Caco-2 (cell line): Measurements from ENCODE around the gene CYP4F3. TPM values are rescaled to one million over a fixed set of nuclear protein-coding genes. Genes with fewer than 3 reads are reported as not detected.
"Not testable (repeated sequence)": the region's sequence is repeated elsewhere in the genome, so short reads cannot be mapped to it uniquely, and the experiment has no call there.

Experiments
- BruUV-seq: library from RNA; stranded (reverse); fragments of 400-500 nt; replicated peaks from 2 replicates; lab custom pipeline; 2021; lab: Mats Ljungman, UMichigan
- CTCF ChIA-PET: fragments of 300-600 bp; sonication (Branson Sonifier 250); formaldehyde crosslinking; loops from one replicate; lab custom pipeline; 2022; ENCODE audit warnings: antibody characterized with exemption; lab: Charles Lee
- POLR2A ChIA-PET: fragments of 300-600 bp; sonication (Branson Sonifier 250); formaldehyde crosslinking; loops from one replicate; lab custom pipeline; 2022; ENCODE audit warnings: antibody characterized with exemption; lab: Charles Lee
- DNase-seq, 2 experiments: peaks; one replicate each; pipeline versions ENCODE4 v3.0.0 to v3.0.0-alpha.2; 2020 to 2022
- H3K27me3 ChIP-seq: replicated peaks from 2 replicates; pipeline ENCODE4 v1.6.0; 2011; ENCODE audit warnings: low read length; ENCODE audit not compliant: control insufficient read depth, insufficient read depth
- H3K36me3 ChIP-seq: 2 replicates; pipeline ENCODE4 v1.5.1; 2011; ENCODE audit warnings: low read length; ENCODE audit not compliant: control insufficient read depth, insufficient read depth
- H3K4me1 ChIP-seq: fragments of 250-450 bp; sonication (Bioruptor Pico); 2 replicates; pipeline ENCODE4 v1.5.1; 2020; ENCODE audit warnings: mild to moderate bottlenecking
- H3K4me3 ChIP-seq: 2 replicates; pipeline ENCODE4 v1.5.1; 2011; ENCODE audit warnings: low read depth, mild to moderate bottlenecking, control low read depth, low read length
- H3K9me3 ChIP-seq: fragments of 250-450 bp; sonication (Bioruptor Pico); 2 replicates; pipeline ENCODE4 v1.5.1; 2020; ENCODE audit warnings: mild to moderate bottlenecking, moderate library complexity
- H3K27ac Mint-ChIP-seq: one replicate; pipeline ENCODE4 v1.8.0; 2022; ENCODE audit warnings: mixed read lengths; ENCODE audit not compliant: unreplicated experiment
- H3K27me3 Mint-ChIP-seq: one replicate; pipeline ENCODE4 v1.8.0; 2022; ENCODE audit warnings: mixed read lengths; ENCODE audit not compliant: insufficient read depth, unreplicated experiment
- H3K36me3 Mint-ChIP-seq: one replicate; pipeline ENCODE4 v1.8.0; 2022; ENCODE audit warnings: mild to moderate bottlenecking, mixed read lengths; ENCODE audit not compliant: insufficient read depth, unreplicated experiment
- H3K4me1 Mint-ChIP-seq: one replicate; pipeline ENCODE4 v1.8.0; 2022; ENCODE audit warnings: low read depth, mixed read lengths; ENCODE audit not compliant: unreplicated experiment
- H3K4me3 Mint-ChIP-seq: one replicate; pipeline ENCODE4 v1.8.0; 2022; ENCODE audit warnings: mild to moderate bottlenecking, moderate library complexity, mixed read lengths; ENCODE audit not compliant: unreplicated experiment
- H3K9me3 Mint-ChIP-seq: one replicate; pipeline ENCODE4 v1.8.0; 2022; ENCODE audit warnings: mixed read lengths; ENCODE audit not compliant: unreplicated experiment
- CTCF ChIP-seq, 2 experiments: fragments of 200-600 bp in 1 of 2; IDR thresholded peaks; 1 replicate in 1 of 2; 2 replicates in 1 of 2; pipeline versions ENCODE4 v1.5.1 to v1.8.0; 2011 to 2022; ENCODE audit warnings: antibody characterized with exemption in 1 of 2, control low read depth in 1 of 2, inconsistent platforms in 1 of 2, low read depth in 1 of 2, low read length in 1 of 2, mild to moderate bottlenecking in 1 of 2, moderate library complexity in 1 of 2; ENCODE audit not compliant: insufficient read depth in 1 of 2, severe bottlenecking in 1 of 2, unreplicated experiment in 1 of 2
- intact Hi-C: fragments of 100-400 bp; cut with micrococcal nuclease; formaldehyde crosslinking; loops from one replicate; pipeline ENCODE4 v1.10.0; 2022; ENCODE audit not compliant: unreplicated experiment
- total RNA-seq: library from RNA; stranded (reverse); gene quantifications from 2 replicates; pipeline ENCODE4 v1.2.3, GENCODE V29; 2022

Gene CYP4F3
- total RNA-seq, 1 experiment from 2014 or later, result 0.93 TPM

DNA sequence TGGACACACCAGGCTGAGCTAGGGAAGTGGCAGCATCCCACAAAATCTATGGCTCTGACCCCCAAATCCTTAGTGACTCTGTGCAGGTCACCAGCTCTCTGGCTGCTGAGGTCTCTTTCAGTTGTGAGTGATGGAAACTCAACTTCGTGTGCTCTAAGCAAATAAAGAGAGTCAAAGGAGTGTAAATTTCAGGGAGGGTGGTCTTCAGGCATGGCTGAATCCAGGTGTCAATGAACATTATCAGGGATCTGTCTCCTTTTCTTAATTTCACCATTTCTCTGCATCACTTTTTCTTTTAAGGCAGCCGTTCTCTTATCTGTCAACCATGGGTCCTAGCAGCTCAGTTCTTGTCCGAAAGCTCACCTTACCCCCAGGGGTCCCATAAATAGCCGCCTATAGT is 38.4 kb downstream of the CYP4F3 start:
- no peaks in the 10 kb centered on the region for H3K9me3 ChIP-seq
- no peak overlapping the region for H3K4me3 ChIP-seq
- no peaks in the 10 kb centered on the region for H3K4me1 Mint-ChIP-seq
- H3K9me3 Mint-ChIP-seq, result peaks cover 6% of the 10 kb centered on the region
- no peak overlapping the region for H3K27ac Mint-ChIP-seq
- H3K36me3 Mint-ChIP-seq, result no peaks in the 10 kb centered on the region
- ChIA-PET POLR2A (no interaction called here), CTCF (no interaction called here)
- peaks cover 10% of the 10 kb centered on the region for H3K27me3 Mint-ChIP-seq
- intact Hi-C loops, result no loop called here
- DNase-seq, result no peak
- no peaks in the 10 kb centered on the region for H3K36me3 ChIP-seq
- H3K4me3 Mint-ChIP-seq, result no peak overlapping the region
- BruUV-seq, result no TSS peak
- no peaks in the 10 kb centered on the region for H3K27me3 ChIP-seq
- H3K4me1 ChIP-seq, result no peaks in the 10 kb centered on the region
- TF ChIP-seq CTCF (IDR thresholded peaks at IDR 0.05; ENCODE audit: insufficient read depth in 1 of 2, low read depth in 1 of 2, low read length in 1 of 2, severe bottlenecking in 1 of 2, unreplicated experiment in 1 of 2), result no peak

DNA sequence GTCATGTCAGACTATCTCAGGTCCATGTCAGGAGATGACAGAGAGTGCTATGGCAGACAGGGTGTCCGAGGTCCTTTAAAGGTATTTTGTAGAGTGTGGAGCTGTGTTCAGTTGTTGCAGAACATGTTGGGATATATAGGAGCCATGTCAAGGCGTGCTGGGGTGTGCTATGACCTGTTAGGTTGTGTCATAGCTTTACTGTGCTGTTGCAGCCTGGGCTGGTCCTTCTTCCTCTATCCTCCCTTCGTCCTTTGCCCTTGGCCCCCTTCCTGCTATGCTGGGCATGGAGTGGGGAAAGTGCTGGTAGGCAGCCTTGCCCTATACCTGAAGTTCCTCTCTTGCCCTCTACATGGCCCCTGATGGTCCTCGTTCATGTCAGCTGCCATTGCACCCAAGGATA is 39.2 kb downstream of the CYP4F3 start:
- H3K9me3 ChIP-seq, H3K4me3 ChIP-seq, H3K4me1 Mint-ChIP-seq, H3K27me3 Mint-ChIP-seq, POLR2A ChIA-PET, H3K9me3 Mint-ChIP-seq, BruUV-seq, CTCF ChIA-PET, H3K27ac Mint-ChIP-seq, H3K4me1 ChIP-seq, H3K4me3 Mint-ChIP-seq, DNase-seq, H3K36me3 ChIP-seq, H3K36me3 Mint-ChIP-seq, intact Hi-C loops, H3K27me3 ChIP-seq: not testable (repeated sequence)

- Mint-ChIP-seq H3K36me3 (no peaks in the 10 kb centered on the region), H3K4me3 (no peak overlapping the region), H3K4me1 (no peaks in the 10 kb centered on the region), H3K27ac (no peak overlapping the region), H3K9me3 (peaks cover 6% of the 10 kb centered on the region), H3K27me3 (peaks cover 6% of the 10 kb centered on the region)
- no peak for DNase-seq
- BruUV-seq, result no TSS peak
- intact Hi-C loops, result no loop called here
- Histone ChIP-seq H3K9me3 (no peaks in the 10 kb centered on the region), H3K36me3 (no peaks in the 10 kb centered on the region), H3K4me1 (no peaks in the 10 kb centered on the region), H3K27me3 (no peaks in the 10 kb centered on the region), H3K4me3 (no peak overlapping the region)
- POLR2A ChIA-PET, result no interaction called here
- CTCF ChIA-PET, result no interaction called here
- TF ChIP-seq CTCF (IDR thresholded peaks at IDR 0.05; ENCODE audit: insufficient read depth in 1 of 2, low read depth in 1 of 2, low read length in 1 of 2, severe bottlenecking in 1 of 2, unreplicated experiment in 1 of 2), result no peak
Measured at GRCh38 chr19:15680478-15681322, 40.0 kb downstream of the CYP4F3 start.
